ENCODE results near the gene UIMC1. TPM values are rescaled to one million over a fixed set of nuclear protein-coding genes. Genes with fewer than 3 reads are reported as not detected.
"Not testable (repeated sequence)": the region's sequence is repeated elsewhere in the genome, so short reads cannot be mapped to it uniquely, and the experiment has no call there.

Gene UIMC1
- total RNA-seq, 1 experiment from 2014 or later = 38.4 TPM

DNA sequence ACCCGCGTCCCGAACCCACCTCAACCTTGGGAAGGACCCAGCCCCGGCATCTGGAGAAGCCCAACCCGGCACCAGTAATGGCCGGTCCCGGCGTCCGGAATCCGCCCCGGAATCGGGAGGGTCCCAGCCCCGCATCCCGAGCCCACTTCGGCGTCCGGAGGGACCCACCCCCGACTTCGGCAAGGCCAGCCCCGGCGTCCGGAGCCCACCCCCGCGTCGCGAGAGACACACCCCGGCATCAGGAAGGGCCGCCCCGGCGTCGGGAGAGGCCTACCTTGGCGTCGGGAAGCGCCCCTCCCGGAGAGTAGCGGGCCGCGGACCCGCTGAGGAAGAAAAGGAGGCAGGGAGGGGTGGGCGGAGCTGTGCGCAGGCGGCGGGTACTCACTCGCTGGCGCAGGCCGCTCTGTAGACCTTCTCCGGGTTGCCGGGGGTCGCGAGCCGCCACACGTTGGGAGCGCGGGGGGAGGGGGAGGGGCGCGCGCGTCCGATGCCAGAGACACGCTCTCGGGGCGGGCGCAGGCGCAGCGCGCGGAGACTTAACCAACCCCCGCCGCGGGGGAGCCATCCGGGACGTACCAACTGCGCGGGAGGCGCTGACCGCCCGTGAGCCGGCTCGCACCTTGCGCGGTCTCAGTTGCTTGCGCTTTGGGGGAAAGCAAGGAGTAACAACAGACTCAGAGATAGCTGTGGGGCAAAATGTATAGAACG is at the start of gene UIMC1 (continued):
- TF ChIP-seq, protein P1, sequence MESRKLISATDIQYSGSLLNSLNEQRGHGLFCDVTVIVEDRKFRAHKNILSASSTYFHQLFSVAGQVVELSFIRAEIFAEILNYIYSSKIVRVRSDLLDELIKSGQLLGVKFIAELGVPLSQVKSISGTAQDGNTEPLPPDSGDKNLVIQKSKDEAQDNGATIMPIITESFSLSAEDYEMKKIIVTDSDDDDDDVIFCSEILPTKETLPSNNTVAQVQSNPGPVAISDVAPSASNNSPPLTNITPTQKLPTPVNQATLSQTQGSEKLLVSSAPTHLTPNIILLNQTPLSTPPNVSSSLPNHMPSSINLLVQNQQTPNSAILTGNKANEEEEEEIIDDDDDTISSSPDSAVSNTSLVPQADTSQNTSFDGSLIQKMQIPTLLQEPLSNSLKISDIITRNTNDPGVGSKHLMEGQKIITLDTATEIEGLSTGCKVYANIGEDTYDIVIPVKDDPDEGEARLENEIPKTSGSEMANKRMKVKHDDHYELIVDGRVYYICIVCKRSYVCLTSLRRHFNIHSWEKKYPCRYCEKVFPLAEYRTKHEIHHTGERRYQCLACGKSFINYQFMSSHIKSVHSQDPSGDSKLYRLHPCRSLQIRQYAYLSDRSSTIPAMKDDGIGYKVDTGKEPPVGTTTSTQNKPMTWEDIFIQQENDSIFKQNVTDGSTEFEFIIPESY (IDR thresholded peaks at IDR 0.05; ENCODE audit: extremely low read depth, insufficient replicate concordance, low read length) = peak; percentile 30
- peak; percentile 40 for TF ChIP-seq YY1 (IDR thresholded peaks at IDR 0.05; ENCODE audit: extremely low read depth, insufficient replicate concordance, low read depth, low read length)

DNA sequence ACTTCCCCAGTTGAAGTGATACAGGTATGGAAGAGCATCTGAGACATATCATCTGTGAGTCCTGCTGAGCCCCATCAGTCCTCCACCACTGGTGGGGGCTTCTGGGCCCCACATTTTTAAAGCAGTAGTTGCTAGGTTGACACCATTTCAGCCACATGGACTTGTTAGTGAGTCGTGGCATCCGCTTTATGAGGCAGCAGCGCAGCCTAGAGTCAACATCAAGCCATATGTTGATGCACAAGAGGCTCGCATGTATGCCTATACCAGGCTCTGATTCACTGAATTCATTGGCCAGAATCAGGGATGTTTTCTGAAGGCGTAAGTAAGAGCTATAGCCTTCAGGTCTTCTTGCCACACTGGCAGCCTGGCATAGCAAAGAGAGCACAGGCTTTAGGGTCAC is 42.7 kb upstream of the UIMC1 start:
- CTCF ChIA-PET = no interaction called here
- Histone ChIP-seq H3K4me1 (ENCODE audit: control insufficient read depth in 1 of 2, insufficient read depth in 2 of 2, low read length in 2 of 2) (no peaks in the 10 kb centered on the region), H3K4me2 (ENCODE audit: low read length) (no peak overlapping the region), H3K27ac (ENCODE audit: low read depth, low read length) (no peak overlapping the region), H4K20me1 (ENCODE audit: insufficient read depth) (no peaks in the 10 kb centered on the region), H3K9me2 (ENCODE audit: insufficient read depth) (no peaks in the 10 kb centered on the region), H3K9me3 (ENCODE audit: control insufficient read depth in 1 of 2, insufficient read depth in 1 of 2, low read depth in 1 of 2, low read length in 2 of 2) (no peaks in the 10 kb centered on the region), H3K36me3 (ENCODE audit: control insufficient read depth in 1 of 2, insufficient read depth in 2 of 2, low read length in 2 of 2) (peaks cover 10 to 21% of the 10 kb centered on the region in 2 experiments; a peak in 3 of 4 replicates), H3K27me3 (ENCODE audit: insufficient read depth, low read length) (no peaks in the 10 kb centered on the region), H3K9ac (ENCODE audit: low read length) (no peak overlapping the region), H3K79me2 (ENCODE audit: insufficient read depth, low read length) (no peaks in the 10 kb centered on the region), H3K4me3 (replicated peaks in 1 of 2; ENCODE audit: low read depth in 1 of 2, low read length in 2 of 2) (no peak overlapping the region), H2AFZ (ENCODE audit: low read depth, low read length, poor library complexity, severe bottlenecking) (no peak overlapping the region)
- DNase-seq (ENCODE audit: low read depth, low spot score) (no peak), ATAC-seq (peak; percentile 38; the same call in 1 of the 2 replicates)
- RAD21 ChIA-PET (ENCODE audit: low non-redundant PET in 1 of 2, low total read pairs in 2 of 2, uncharacterized antibody in 2 of 2, unreplicated experiment in 2 of 2) = no interaction called here
- BruUV-seq (replicated peaks) = no TSS peak
- POLR2A ChIA-PET = no interaction called here
- intact Hi-C loops (cut with micrococcal nuclease) = no loop called here
- TF ChIP-seq POLR2A (IDR thresholded peaks at IDR 0.05; ENCODE audit: borderline replicate concordance, extremely low read depth, insufficient read depth, insufficient read length) (no peak), RAD21 (IDR thresholded peaks at IDR 0.05; ENCODE audit: low read depth) (peak; percentile 34)

- ATAC-seq; H3K4me3 ChIP-seq (replicated peaks in 1 of 2; ENCODE audit: low read depth in 1 of 2, low read length in 2 of 2); H3K79me2 ChIP-seq (ENCODE audit: insufficient read depth, low read length); H3K4me2 ChIP-seq (ENCODE audit: low read length); H3K4me1 ChIP-seq (ENCODE audit: control insufficient read depth in 1 of 2, insufficient read depth in 2 of 2, low read length in 2 of 2); H4K20me1 ChIP-seq (ENCODE audit: insufficient read depth); POLR2A ChIA-PET; H3K9me2 ChIP-seq (ENCODE audit: insufficient read depth); H3K9ac ChIP-seq (ENCODE audit: low read length); H3K9me3 ChIP-seq (ENCODE audit: control insufficient read depth in 1 of 2, insufficient read depth in 1 of 2, low read depth in 1 of 2, low read length in 2 of 2); CTCF ChIA-PET; H3K27ac ChIP-seq (ENCODE audit: low read depth, low read length); intact Hi-C loops (cut with micrococcal nuclease); H3K27me3 ChIP-seq (ENCODE audit: insufficient read depth, low read length); BruUV-seq (replicated peaks); RAD21 ChIA-PET (ENCODE audit: low non-redundant PET in 1 of 2, low total read pairs in 2 of 2, uncharacterized antibody in 2 of 2, unreplicated experiment in 2 of 2); DNase-seq (ENCODE audit: low read depth, low spot score); H2AFZ ChIP-seq (ENCODE audit: low read depth, low read length, poor library complexity, severe bottlenecking): not testable (repeated sequence)
- H3K36me3 ChIP-seq (ENCODE audit: control insufficient read depth in 1 of 2, insufficient read depth in 2 of 2, low read length in 2 of 2) = peaks cover 17 to 21% of the 10 kb centered on the region in 2 experiments
These were observed 42.0 kb upstream of the UIMC1 start for GRCh38 chr5:177048531-177048930.

Data from HCT116 (cell line).